HepG2 (cell line): Measurements from ENCODE around the gene SERPINA3. TPM values are rescaled to one million over a fixed set of nuclear protein-coding genes. Genes with fewer than 3 reads are reported as not detected.

Experiments
- DMTF1 ChIP-seq: sonication (generic); formaldehyde crosslinking; IDR thresholded peaks from 2 replicates; pipeline ENCODE4 v1.4.0; 2020; ENCODE audit warnings: mild to moderate bottlenecking, missing genetic modification reagents
- HMGA1 ChIP-seq: sonication (generic); formaldehyde crosslinking; conservative IDR thresholded peaks from 2 replicates; pipeline ENCODE4 v1.4.0; 2020; ENCODE audit warnings: missing genetic modification reagents
- ISX ChIP-seq: sonication (generic); formaldehyde crosslinking; conservative IDR thresholded peaks from 2 replicates; pipeline ENCODE4 v1.5.0; 2020; ENCODE audit warnings: missing genetic modification reagents
- JUNB ChIP-seq: sonication (generic); formaldehyde crosslinking; IDR thresholded peaks from 2 replicates; pipeline ENCODE4 v1.8.0; 2022; ENCODE audit warnings: missing genetic modification reagents, mild to moderate bottlenecking, borderline replicate concordance
- MAZ ChIP-seq, 2 experiments: sonication (generic) in 1 of 2; formaldehyde crosslinking in 1 of 2; IDR thresholded peaks; 2 replicates each; pipeline versions ENCODE4 v1.5.0 to v1.6.1; 2012 to 2020; ENCODE audit warnings: low read depth in 2 of 2, mild to moderate bottlenecking in 2 of 2, borderline replicate concordance in 1 of 2, improper control_type of control experiment in 1 of 2, low read length in 1 of 2, missing genetic modification reagents in 1 of 2, moderate library complexity in 1 of 2
- MTF1 ChIP-seq: sonication (generic); formaldehyde crosslinking; IDR thresholded peaks from 2 replicates; pipeline ENCODE4 v1.5.0; 2020; ENCODE audit warnings: missing genetic modification reagents
- RBM39 ChIP-seq: fragments of 200-400 bp; formaldehyde crosslinking; IDR thresholded peaks from one replicate; pipeline ENCODE4 v1.6.1; 2018; ENCODE audit warnings: antibody characterized with exemption, mild to moderate bottlenecking, low read depth, low read length; ENCODE audit not compliant: poor library complexity, severe bottlenecking
- RNF2 ChIP-seq: fragments of 450-650 bp; conservative IDR thresholded peaks from 2 replicates; pipeline ENCODE4 v1.6.1; 2016; ENCODE audit warnings: low read depth
- SMARCE1 ChIP-seq: fragments of 450-650 bp; IDR thresholded peaks from 2 replicates; pipeline ENCODE4 v1.6.1; 2017; ENCODE audit warnings: borderline replicate concordance
- SP1 ChIP-seq, 2 experiments: fragments of 450-650 bp in 1 of 2; sonication (generic) in 1 of 2; formaldehyde crosslinking in 1 of 2; IDR thresholded peaks; 2 replicates each; pipeline versions ENCODE4 v1.4.0 to v1.6.1; 2016 to 2020; ENCODE audit warnings: missing genetic modification reagents in 1 of 2
- ZBTB43 ChIP-seq: sonication (generic); formaldehyde crosslinking; conservative IDR thresholded peaks from 2 replicates; pipeline ENCODE4 v1.4.0; 2020; ENCODE audit warnings: missing genetic modification reagents
- ZBTB7A ChIP-seq: sonication (generic); formaldehyde crosslinking; IDR thresholded peaks from 2 replicates; pipeline ENCODE4 v1.8.0; 2022; ENCODE audit warnings: mild to moderate bottlenecking, missing genetic modification reagents
- ZFYVE20 ChIP-seq: sonication (generic); formaldehyde crosslinking; IDR thresholded peaks from 2 replicates; pipeline ENCODE4 v1.8.0; 2023; ENCODE audit warnings: low read depth, mild to moderate bottlenecking, moderate library complexity, missing genetic modification reagents, borderline replicate concordance
- ZMAT3 ChIP-seq: sonication (generic); formaldehyde crosslinking; conservative IDR thresholded peaks from 2 replicates; pipeline ENCODE4 v1.7.0; 2021; ENCODE audit warnings: missing genetic modification reagents
- ZNF512 ChIP-seq: sonication (generic); formaldehyde crosslinking; IDR thresholded peaks from 2 replicates; pipeline ENCODE4 v1.4.0; 2020; ENCODE audit warnings: mild to moderate bottlenecking, missing genetic modification reagents
- ZNF549 ChIP-seq: sonication (generic); formaldehyde crosslinking; IDR thresholded peaks from 2 replicates; pipeline ENCODE4 v1.5.0; 2020; ENCODE audit warnings: missing genetic modification reagents
- ZZZ3 ChIP-seq: sonication (generic); formaldehyde crosslinking; IDR thresholded peaks from 2 replicates; pipeline ENCODE4 v1.4.0; 2020; ENCODE audit warnings: missing genetic modification reagents, mild to moderate bottlenecking, borderline replicate concordance
- polyA plus RNA-seq, 8 experiments: library from polyadenylated mRNA; depleted of rRNA in 3 of 8; stranded (reverse) in 7 of 8; unstranded in 1 of 8; fragments of >200 nt; fragmentation: Illumina TruSeq in 4 of 8; extraction: Trizol in 4 of 8; gene quantifications; 2 replicates each; pipeline versions ENCODE4 v1.2.1 to v1.2.3, GENCODE V29; 2011 to 2016; ENCODE audit warnings: low read depth in 4 of 8, missing spikeins in 1 of 8, mixed read lengths in 1 of 8; ENCODE audit not compliant: insufficient read depth in 1 of 8
- total RNA-seq, 5 experiments: library from RNA; depleted of rRNA; stranded (reverse); fragments of >200 nt; fragmentation: Illumina TruSeq; extraction: Trizol; gene quantifications; 2 replicates each; pipeline ENCODE4 v1.2.3, GENCODE V29; 2016; ENCODE audit warnings: low read depth in 1 of 5
- TF ChIP-seq, protein P1 (sequence below): sonication (generic); formaldehyde crosslinking; IDR thresholded peaks from 2 replicates; pipeline ENCODE4 v1.5.0; 2020; ENCODE audit warnings: missing genetic modification reagents
- TF ChIP-seq, protein P2 (sequence below): sonication (generic); formaldehyde crosslinking; IDR thresholded peaks from 2 replicates; pipeline ENCODE4 v1.4.0; 2020; ENCODE audit warnings: mild to moderate bottlenecking, missing genetic modification reagents
- TF ChIP-seq, protein P3 (sequence below): sonication (generic); formaldehyde crosslinking; IDR thresholded peaks from 2 replicates; pipeline ENCODE4 v1.8.0; 2022; ENCODE audit warnings: missing genetic modification reagents, low read depth, mild to moderate bottlenecking, borderline replicate concordance

The SERPINA3 gene
- total and polyA plus RNA-seq, 2 of the 13 experiments (the other 11 are each of a cell fraction or from before 2014, with no cell fraction given), result 825 to 2,200 TPM

GRCh38 chr14:94598816-94599655, 13.2 kb upstream of the SERPINA3 start (continued):
- TF ChIP-seq RNF2 (no peak), ZNF549 (CRISPR knock-in tag) (no peak), JUNB (CRISPR knock-in tag) (peak; percentile 89; the same call in 1 of the 2 replicates), ZZZ3 (CRISPR knock-in tag) (peak; percentile 71; the same call in 1 of the 2 replicates), RBM39 (peak; percentile 23), HMGA1 (CRISPR knock-in tag) (no peak), ZBTB7A (CRISPR knock-in tag) (peak; percentile 66; the same call in 1 of the 2 replicates), MTF1 (CRISPR knock-in tag) (peak; percentile 87; the same call in 1 of the 2 replicates), DMTF1 (CRISPR knock-in tag) (no peak), ISX (CRISPR knock-in tag) (no peak), SMARCE1 (no peak), MAZ (IDR thresholded peaks at IDR 0.05; ENCODE audit: borderline replicate concordance, low read depth, low read length) (0 out of 2 replicates have a peak, but pooled peaks have one; percentile 29), MAZ (CRISPR knock-in tag; IDR thresholded peaks at IDR 0.05; ENCODE audit: low read depth) (peak; percentile 61; the same call in 1 of the 2 replicates), SP1 (IDR thresholded peaks at IDR 0.05) (no peak), SP1 (CRISPR knock-in tag; IDR thresholded peaks at IDR 0.05) (no peak), ZMAT3 (CRISPR knock-in tag) (peak; percentile 70; the same call in 1 of the 2 replicates), ZFYVE20 (CRISPR knock-in tag) (no peak), ZNF512 (no peak), ZBTB43 (CRISPR knock-in tag) (peak; percentile 92)
- TF ChIP-seq, protein P1, sequence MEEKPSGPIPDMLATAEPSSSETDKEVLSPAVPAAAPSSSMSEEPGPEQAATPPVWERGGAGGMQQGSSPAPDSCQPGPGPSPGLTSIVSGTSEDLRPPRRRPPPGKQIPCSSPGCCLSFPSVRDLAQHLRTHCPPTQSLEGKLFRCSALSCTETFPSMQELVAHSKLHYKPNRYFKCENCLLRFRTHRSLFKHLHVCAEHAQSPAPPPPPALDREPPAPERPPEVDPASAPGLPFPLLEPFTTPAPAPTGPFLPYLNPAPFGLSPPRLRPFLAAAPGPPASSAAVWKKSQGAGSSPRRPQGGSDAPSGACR (CRISPR knock-in tag), result peak; percentile 69; the same call in 1 of the 2 replicates
- TF ChIP-seq, protein P2, sequence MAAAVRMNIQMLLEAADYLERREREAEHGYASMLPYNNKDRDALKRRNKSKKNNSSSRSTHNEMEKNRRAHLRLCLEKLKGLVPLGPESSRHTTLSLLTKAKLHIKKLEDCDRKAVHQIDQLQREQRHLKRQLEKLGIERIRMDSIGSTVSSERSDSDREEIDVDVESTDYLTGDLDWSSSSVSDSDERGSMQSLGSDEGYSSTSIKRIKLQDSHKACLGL (CRISPR knock-in tag), result peak; percentile 33; the same call in 1 of the 2 replicates
- TF ChIP-seq, protein P3, sequence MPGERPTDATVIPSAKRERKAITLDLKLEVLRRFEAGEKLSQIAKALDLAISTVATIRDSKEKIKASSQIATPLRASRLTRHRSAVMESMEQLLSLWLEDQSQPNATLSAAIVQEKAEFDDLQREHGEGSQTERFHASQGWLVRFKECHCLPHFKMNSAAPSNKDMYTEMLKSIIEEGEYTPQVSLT (CRISPR knock-in tag), result no peak
